ENCODE data around the gene CTTNBP2NL. TPM values are rescaled to one million over a fixed set of nuclear protein-coding genes. Genes with fewer than 3 reads are reported as not detected.
"Not testable (repeated sequence)": the region's sequence is repeated elsewhere in the genome, so short reads cannot be mapped to it uniquely, and the experiment has no call there.

The CTTNBP2NL gene
- total RNA-seq, 6 donors from 2014 or later = 33.1 to 95.3 (median 53.7) TPM

GRCh38 chr1:112388436-112388835, 7.6 kb upstream of the CTTNBP2NL start:
- H3K4me1 ChIP-seq = peaks cover 5 to 21% (median 18%) of the 10 kb centered on the region in 4 donors
- DNase-seq = no peak
- TF ChIP-seq POLR2A (IDR thresholded peaks at IDR 0.05) (no peak), POLR2AphosphoS5 (IDR thresholded peaks at IDR 0.05) (no peak), EP300 (IDR thresholded peaks at IDR 0.05) (no peak), CTCF (IDR thresholded peaks at IDR 0.05) (no peak)
- no peak overlapping the region for H3K27ac ChIP-seq
- H3K27me3 ChIP-seq = no peaks in the 10 kb centered on the region
- H3K36me3 ChIP-seq = no peaks in the 10 kb centered on the region
- WGBS, 2 donors = 33 to 48% methylated on average over 3 of the region's 3 CpGs
- H3K9me3 ChIP-seq = no peaks in the 10 kb centered on the region
- no peak overlapping the region for H3K4me3 ChIP-seq
- ATAC-seq (ENCODE audit: low FRiP score in 2 of 2) = no peak

- Histone ChIP-seq H3K27ac (no peak overlapping the region), H3K4me3 (no peak overlapping the region), H3K4me1 (peaks cover 11 to 33% (median 25%) of the 10 kb centered on the region in 4 donors), H3K36me3 (no peaks in the 10 kb centered on the region), H3K9me3 (no peaks in the 10 kb centered on the region), H3K27me3 (no peaks in the 10 kb centered on the region)
- DNase-seq (no peak), ATAC-seq (ENCODE audit: low FRiP score in 2 of 2) (no peak)
- 75 to 87% methylated on average over 6 of the region's 6 CpGs for WGBS, 2 donors
- TF ChIP-seq EP300 (IDR thresholded peaks at IDR 0.05) (no peak), CTCF (IDR thresholded peaks at IDR 0.05) (no peak), POLR2AphosphoS5 (IDR thresholded peaks at IDR 0.05) (no peak), POLR2A (IDR thresholded peaks at IDR 0.05) (no peak)
These were observed 6.3 kb upstream of the CTTNBP2NL start for GRCh38 chr1:112389689-112390088.

GRCh38 chr1:112390335-112390734, 5.7 kb upstream of the CTTNBP2NL start:
- Histone ChIP-seq H3K27ac (peak overlapping the region in 1 of 4 donors; percentile 85), H3K4me1 (peaks cover 17 to 40% (median 31%) of the 10 kb centered on the region in 4 donors), H3K4me3 (peak overlapping the region in 3 of 4 donors; percentile 33 to 47 (median 35))
- ATAC-seq (ENCODE audit: low FRiP score in 2 of 2); H3K9me3 ChIP-seq; H3K27me3 ChIP-seq; H3K36me3 ChIP-seq: not testable (repeated sequence)
- 43 to 55% methylated on average over 15 of the region's 15 CpGs for WGBS, 2 donors
- peak in 1 of 2 donors; percentile 32 for DNase-seq

- H3K4me3 ChIP-seq = peak overlapping the region in 3 of 4 donors; percentile 33 to 47 (median 35)
- H3K4me1 ChIP-seq = peaks cover 20 to 44% (median 35%) of the 10 kb centered on the region in 4 donors
- no peaks in the 10 kb centered on the region for H3K9me3 ChIP-seq
- DNase-seq (peak in 1 of 2 donors; percentile 92), ATAC-seq (ENCODE audit: low FRiP score in 2 of 2) (peak; percentile 92 to 93)
- 5 to 6% methylated on average over 13 to 15 of the region's 15 CpGs for WGBS, 2 donors
- H3K36me3 ChIP-seq = no peaks in the 10 kb centered on the region
- H3K27ac ChIP-seq = peak overlapping the region; percentile 70 to 91 (median 81)
- TF ChIP-seq CTCF (IDR thresholded peaks at IDR 0.05) = peak; percentile 89 to 96 (median 94)
- TF ChIP-seq POLR2AphosphoS5 (IDR thresholded peaks at IDR 0.05) = peak in 1 of 2 donors; percentile 22
- peak in 1 of 4 donors; percentile 36 for TF ChIP-seq POLR2A (IDR thresholded peaks at IDR 0.05)
- no peak for TF ChIP-seq EP300 (IDR thresholded peaks at IDR 0.05)
- no peaks in the 10 kb centered on the region for H3K27me3 ChIP-seq
These were observed 5.0 kb upstream of the CTTNBP2NL start for GRCh38 chr1:112390775-112391602.

GRCh38 chr1:112391603-112391940, 4.4 kb upstream of the CTTNBP2NL start:
- no peak for TF ChIP-seq EP300 (IDR thresholded peaks at IDR 0.05)
- TF ChIP-seq POLR2A (IDR thresholded peaks at IDR 0.05) = no peak
- no peak for TF ChIP-seq POLR2AphosphoS5 (IDR thresholded peaks at IDR 0.05)
- no peak for TF ChIP-seq CTCF (IDR thresholded peaks at IDR 0.05)
- Histone ChIP-seq H3K27me3 (no peaks in the 10 kb centered on the region), H3K36me3 (no peaks in the 10 kb centered on the region), H3K4me1 (peaks cover 20 to 44% (median 35%) of the 10 kb centered on the region in 4 donors), H3K27ac (peak overlapping the region; percentile 70 to 91 (median 81)), H3K4me3 (peak overlapping the region in 2 of 4 donors; percentile 35 to 47), H3K9me3 (no peaks in the 10 kb centered on the region)
- ATAC-seq (ENCODE audit: low FRiP score in 2 of 2) (no peak), DNase-seq (no peak)
- 93 to 95% methylated on average over 11 of the region's 11 CpGs for WGBS, 2 donors

Measured in upper lobe of left lung (tissue), 6 donors.